Dermis blood vessel endothelial cell (primary cell): ENCODE data around the gene ITGB5. TPM values are rescaled to one million over a fixed set of nuclear protein-coding genes. Genes with fewer than 3 reads are reported as not detected.
"Not testable (repeated sequence)": the region's sequence is repeated elsewhere in the genome, so short reads cannot be mapped to it uniquely, and the experiment has no call there.

Experiments
- DNase-seq: peaks from one replicate; pipeline ENCODE4 v3.0.0; 2010
- total RNA-seq: library from RNA; depleted of rRNA; stranded (reverse); fragments of >200 nt; gene quantifications from 2 replicates; pipeline ENCODE4 v1.2.3, GENCODE V29; 2014

The ITGB5 gene
- total RNA-seq, 1 donor from 2014 or later = 107 TPM

DNA sequence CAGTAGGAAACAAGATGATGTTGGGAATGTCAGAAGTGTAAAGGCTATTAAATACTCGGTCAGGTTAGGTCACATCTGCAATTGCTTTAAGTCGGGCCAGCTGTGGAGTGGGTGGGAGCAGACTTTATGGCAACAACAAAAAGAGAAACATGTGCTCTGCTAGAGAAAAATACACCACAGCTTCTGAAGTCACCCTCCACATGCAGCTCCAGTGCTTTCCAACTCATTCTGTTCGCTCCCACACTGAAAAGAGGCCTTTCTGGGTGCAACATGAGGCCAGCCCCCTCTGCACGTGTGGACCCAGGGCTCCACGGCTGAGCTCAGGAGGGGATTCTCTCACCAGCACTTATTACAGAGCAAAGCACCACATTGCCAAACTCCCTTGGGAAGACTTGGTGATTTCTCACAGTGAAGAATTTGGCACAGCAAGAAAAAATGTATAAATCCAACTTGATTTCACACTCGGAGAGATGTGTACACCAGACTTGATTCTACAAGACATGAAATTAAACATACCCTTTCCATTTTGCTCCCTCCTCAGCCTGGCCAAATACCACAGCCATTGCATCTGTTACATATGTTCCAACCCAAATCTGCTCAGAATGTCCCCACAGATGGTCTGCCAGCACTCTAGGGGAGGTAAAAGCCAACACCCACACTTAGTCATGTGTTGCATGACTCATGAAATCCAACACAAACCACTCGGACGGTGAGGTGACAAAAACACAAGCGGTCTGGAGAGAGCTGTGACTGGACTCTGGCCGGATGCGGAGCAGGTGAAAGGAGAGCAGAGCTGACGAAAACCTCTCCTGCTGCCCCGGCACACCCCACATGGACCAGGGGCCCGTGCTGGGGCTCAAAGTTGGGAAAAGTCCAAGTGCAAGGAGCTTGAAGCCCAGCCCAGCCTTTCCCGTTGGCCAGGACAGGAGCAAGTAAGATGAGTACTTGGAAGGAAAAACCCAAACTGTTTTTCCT, 74.6 kb downstream of the ITGB5 start:
- DNase-seq = peak; percentile 43

DNA sequence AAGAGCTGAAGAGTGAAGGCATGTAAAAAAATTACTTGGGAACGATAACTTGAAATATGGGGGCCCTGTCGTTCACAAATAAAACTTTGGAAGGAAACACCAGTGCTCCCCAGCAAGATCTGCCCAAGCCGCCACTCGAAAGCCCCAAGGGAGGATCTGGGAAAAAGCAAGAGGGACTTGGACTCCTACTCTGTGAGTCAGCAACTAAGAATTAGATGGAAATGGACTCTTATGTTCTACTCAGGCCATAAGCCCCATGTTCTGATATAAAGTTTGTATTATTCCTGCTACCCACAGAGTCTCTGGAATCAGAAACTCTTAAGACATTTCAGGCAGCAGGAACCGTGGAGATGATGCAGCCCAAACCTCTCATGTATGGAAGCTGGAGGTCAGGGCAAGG, 75.7 kb downstream of the ITGB5 start:
- DNase-seq = no peak

- DNase-seq = no peak
These were observed 76.2 kb downstream of the ITGB5 start for GRCh38 chr3:124810970-124811369.

DNA sequence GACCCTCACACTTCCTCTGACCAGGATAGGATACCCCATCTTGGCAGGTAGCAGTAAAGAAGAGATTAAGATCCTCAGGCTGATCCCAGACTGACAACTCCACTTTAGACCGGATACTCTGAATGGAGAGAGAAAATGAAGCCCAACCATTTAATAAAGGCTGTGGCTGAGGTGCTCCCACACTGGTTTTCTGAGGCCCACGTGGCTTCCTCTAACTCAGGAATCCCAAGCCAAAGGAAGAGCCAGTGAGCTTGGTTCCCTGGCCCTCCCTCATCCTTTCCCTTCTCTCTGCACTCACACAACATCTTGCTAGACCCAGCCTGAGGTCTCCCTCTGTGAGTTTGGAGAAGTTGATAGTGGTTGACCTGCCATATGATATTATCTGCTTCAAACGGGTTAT, 78.1 kb downstream of the ITGB5 start:
- no peak for DNase-seq

- no peak for DNase-seq
These were observed 81.5 kb downstream of the ITGB5 start for GRCh38 chr3:124805671-124806070.

DNA sequence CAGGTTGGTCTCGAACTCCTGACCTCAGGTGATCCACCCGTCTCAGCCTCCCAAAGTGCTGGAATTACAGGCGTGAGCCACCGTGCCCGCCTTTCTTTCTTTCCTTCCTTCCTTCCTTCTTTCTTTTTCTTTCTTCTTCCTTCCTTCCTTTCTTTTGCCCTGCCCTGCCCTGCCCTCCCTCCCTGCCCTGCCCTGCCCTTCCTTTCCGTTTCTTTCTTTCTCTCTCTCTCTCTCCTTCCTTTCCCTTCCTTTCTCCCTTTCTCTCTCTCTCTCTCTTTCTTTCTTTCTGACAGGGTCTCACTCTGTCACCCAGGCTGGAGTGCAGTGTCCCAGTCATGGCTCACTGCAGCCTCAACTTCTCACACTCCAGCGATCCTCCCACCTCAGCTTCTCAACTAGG, 82.3 kb downstream of the ITGB5 start:
- DNase-seq = no peak

DNA sequence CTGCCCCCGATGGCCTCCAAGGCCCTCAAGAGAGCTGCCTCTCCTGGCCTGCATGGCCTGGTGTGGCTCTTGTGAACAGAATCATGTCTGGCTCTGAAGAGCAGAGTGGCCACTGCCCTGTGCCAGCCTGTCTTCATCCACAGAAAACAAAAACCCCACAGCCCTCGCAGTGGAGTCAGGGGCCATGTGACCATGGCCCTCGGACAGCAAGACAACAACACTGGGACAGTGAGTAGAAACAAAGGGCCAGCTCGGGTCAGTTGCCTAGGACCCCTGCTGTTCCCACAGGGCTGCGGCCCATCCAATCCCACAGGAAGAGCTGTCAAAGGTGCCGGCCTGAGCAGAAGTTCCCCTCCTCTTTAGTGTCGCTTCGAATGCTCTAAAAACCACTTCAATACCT, 84.5 kb downstream of the ITGB5 start:
- DNase-seq = no peak

- DNase-seq = no peak
These were observed 85.0 kb downstream of the ITGB5 start for GRCh38 chr3:124802061-124802698.

DNA sequence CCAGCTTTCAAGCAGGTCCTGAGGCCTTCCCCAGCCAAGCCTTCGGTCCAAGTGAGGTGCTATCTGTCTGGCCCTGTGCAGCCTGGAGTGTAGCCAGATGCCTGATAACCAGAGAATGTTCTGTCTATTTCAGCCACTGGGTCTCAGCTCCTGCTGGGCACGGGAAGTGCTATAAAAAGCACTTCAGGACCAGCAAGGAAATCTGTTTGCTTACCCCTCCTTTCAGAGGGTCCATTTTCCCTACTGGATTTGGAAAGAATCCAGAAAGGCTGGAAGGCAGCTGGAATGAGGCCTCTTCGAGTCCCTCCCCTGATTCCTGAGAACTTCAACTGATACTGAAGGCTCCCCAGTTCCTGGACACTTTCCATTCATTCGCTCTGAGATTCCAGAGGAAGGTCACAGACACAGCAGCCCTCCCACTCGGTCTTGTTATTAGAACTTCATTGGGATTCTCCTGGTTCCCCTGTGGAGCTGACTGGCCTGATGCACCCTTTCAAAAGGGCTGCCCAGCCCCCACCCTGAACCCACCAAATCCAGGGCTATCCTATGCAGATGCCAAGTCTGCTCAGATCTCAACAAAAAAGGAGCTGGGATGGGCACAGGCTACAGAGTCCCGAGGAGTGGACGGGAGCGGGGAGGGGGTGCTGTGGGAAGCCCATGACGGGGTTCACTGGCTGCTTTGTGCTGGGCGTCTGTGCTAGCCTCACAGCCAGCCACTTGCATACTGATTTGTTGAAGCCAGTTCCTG, 86.5 kb downstream of the ITGB5 start:
- peak; percentile 63 for DNase-seq

DNA sequence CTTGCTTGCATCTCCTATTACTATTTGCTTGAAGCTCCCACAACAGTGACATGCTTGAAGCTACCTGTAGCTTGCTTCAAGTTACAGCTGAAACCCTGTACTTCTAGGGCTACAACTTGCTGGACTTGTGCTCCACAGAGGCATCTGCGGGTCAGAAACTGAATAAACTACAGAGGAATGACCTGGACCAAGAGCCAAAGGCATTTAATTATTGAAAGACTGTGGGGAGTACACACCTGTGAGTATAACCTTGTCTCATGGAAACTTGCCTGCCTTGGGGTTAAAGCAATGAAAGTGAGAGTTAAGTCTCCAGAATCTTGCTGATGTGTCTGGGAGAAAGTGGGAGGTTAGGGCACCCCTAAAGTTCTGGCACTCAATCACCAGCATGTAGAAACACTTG, 87.1 kb downstream of the ITGB5 start:
- no peak for DNase-seq

DNA sequence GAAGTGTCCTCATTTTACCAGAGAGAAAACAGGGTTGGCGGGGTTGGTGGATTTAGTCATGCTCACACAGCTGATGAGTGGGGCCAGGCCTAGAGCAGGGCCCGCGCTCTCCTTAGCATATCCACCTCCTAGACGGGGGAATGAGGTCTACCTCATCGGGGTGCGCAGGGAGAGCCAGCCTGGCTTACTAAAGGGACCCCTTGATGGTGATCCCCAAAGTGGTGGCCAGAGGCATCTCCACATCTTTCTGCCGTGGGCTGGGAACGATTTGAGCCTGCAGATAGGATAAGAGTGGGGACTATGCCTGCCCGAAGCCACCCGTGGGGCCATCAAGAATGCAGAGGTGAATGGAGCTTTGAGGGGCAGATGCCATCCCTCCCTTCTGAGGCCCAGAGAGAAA, 87.5 kb downstream of the ITGB5 start:
- no peak for DNase-seq

GRCh38 chr3:124797426-124797945, 89.7 kb downstream of the ITGB5 start:
- no peak for DNase-seq

GRCh38 chr3:124796477-124796876, 90.7 kb downstream of the ITGB5 start:
- DNase-seq = no peak

DNA sequence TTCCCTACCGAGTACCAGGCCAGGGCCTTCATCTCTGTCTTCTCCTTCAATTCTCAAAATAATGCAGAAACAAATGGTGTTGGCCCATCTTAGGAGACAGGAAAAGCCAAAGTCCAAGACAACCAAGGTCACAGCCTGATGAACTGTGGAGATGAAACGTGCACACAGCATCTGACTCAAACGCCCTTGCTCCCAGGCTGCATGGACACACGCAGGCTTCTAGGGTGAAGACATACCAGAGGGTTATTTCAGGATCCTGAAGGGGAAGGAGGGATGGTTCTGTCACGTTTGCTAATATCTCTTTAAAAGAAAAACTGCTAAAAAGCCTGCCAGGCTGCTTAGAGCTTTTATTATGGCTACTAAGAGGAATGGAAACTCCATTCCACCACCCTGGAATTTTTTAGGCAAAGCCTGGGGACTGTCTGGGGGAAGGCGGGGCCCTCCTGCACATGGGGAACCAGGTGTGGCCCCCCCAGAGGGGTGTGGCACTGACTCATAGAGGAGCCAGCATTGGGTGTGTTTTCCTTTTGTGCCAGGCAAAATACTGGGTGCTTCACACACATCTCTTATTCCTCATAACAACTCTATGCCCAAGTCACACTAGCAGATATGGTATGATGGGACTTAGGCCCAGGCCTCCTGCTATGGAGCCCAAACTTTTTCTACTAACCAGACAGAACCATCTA, 94.0 kb downstream of the ITGB5 start:
- DNase-seq = no peak

DNA sequence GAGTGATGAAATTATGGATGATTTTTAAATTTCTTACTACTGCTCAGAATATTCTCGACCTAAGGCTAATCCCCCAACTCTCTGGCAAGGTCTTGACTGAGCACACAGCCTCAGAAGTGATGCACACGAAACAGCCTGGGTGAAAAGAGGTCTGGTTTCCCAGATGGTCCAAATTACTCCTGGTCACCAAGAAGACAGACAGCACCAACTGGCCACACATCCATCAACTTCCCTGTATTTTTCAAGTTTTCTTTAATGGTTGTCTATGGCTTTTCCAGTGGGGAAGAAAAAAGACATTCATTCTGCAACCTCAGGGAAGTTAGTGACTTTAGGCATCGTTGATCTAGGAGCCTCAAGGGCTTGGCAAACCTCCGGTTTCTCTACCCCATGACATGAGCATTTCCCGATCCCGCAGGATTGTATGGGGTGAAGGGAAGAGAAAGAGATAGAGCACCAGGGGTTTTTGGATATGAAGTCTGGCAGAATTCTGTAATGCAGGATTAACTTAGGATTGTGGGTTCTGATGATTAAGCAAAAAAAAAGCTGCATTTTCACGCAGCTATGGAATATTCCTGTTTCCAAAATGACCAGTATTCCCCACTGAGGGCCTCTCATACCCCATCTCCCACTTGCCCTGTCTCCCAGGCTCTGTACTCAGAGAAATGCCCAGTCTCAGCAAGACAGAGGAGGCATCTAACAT, 94.7 kb downstream of the ITGB5 start:
- no peak for DNase-seq

DNA sequence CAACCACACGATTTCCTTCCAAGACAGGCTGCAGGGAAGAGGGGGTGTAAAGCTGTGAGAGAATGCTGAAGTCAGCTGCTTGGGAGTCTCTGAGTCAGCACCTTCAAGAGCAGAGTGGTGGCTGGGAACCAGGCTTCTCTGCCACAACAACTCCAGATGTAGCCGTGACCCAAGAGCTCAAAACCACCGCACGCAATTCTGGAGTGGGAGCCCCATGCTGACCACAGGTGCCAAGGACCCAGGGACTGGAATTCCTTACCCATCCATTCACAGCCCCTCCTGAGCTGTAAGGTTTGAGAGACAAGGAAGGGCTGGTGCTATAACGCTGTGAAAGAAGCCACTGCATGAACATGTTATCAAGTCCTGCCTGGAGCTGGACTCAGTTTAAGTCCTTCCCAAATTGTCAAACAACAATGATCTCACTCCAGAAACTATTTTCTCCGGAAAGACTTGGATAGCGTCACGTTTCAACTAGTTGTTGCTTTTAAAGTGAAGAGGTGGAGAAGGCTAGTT, 95.5 kb downstream of the ITGB5 start:
- DNase-seq = no peak

DNA sequence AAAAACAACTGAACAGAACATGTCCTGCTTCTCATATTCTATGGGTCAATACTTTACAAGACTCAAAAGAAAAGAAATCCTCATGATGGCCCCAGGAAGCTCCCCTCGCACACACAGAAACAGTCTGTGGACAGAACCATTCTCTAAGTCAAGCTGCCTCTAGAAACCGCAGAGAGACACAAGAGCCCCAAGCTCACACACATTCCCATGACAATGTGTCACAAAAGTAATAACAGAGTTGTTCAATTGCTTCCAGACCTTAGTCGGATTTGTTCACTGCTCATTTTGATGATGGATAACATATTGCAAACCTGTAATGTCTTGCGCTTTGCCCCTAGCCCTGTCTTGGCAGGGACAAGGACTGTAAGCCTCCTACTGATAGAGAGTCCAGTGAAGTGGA, 96.0 kb downstream of the ITGB5 start:
- DNase-seq = no peak

- DNase-seq = not testable (repeated sequence)
These were observed 98.1 kb downstream of the ITGB5 start for GRCh38 chr3:124789103-124789502.

- peak; percentile 40 for DNase-seq
These were observed 98.9 kb downstream of the ITGB5 start for GRCh38 chr3:124788254-124788745.

DNA sequence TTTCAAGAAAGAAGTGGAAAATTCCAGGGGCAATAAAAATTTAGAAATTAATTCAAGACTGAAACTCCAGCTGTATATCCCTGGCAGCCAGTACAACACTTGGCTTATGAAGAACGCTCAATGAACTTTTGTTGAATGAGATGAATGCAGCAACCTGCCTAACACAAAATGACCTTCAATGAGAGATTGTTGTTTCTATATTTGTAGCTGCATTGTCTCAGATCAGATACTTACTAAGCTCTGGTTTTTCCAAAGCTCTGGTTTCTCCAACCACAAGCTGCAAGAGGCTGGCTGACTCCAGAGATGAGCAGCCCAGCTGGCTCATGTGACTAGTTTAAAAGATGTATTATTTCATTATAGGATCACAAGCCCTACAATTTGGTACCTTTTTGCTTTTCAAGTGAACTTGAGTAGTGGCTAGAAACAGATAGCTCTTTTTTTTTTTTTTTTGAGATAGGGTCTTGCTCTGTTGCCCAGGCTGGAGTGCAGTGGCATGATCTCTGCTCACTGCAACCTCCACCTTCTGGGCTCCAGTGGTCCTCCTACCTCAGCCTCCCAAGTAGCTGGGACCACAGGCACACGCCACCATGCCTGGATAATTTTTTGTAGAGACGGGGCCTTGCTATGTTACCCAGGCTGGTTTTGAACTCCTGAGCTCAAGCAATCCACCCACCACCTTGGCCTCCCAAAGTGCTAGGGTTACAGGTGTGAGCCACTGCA, 99.5 kb downstream of the ITGB5 start:
- DNase-seq = no peak
